ENCODE results near the gene FAM193B. TPM values are rescaled to one million over a fixed set of nuclear protein-coding genes. Genes with fewer than 3 reads are reported as not detected.

FAM193B gene
- total RNA-seq, 3 donors from 2014 or later (not counting 1 experiment from before 2014, with no cell fraction given): 203 to 235 (median 216) TPM

GRCh38 chr5:177498013-177498787, 56.2 kb downstream of the FAM193B start:
- peak; percentile 4 to 13 (median 8) for ATAC-seq
- no peaks in the 10 kb centered on the region for H3K9me3 ChIP-seq (ENCODE audit: control insufficient read depth, insufficient read depth, low read length)
- H3K27ac Mint-ChIP-seq: peak overlapping the region; percentile 47 to 56
- H3K36me3 Mint-ChIP-seq: no peaks in the 10 kb centered on the region
- H3K27me3 Mint-ChIP-seq (ENCODE audit: low read depth in 2 of 2): peaks cover 10 to 17% of the 10 kb centered on the region in 2 donors
- H3K9me3 Mint-ChIP-seq: no peaks in the 10 kb centered on the region
- intact Hi-C loops (cut with micrococcal nuclease): loop anchor here (10.0 kb wide), 1 partner anchor 383 kb away; no protein-coding TSS in a partner anchor
- H3K27me3 ChIP-seq (ENCODE audit: control insufficient read depth, insufficient read depth, low read length): peaks cover 5% of the 10 kb centered on the region
- DNase-seq: no peak
- H3K4me3 ChIP-seq (ENCODE audit: low read length): peak overlapping the region; percentile 47
- no peak overlapping the region for H3K27ac ChIP-seq (ENCODE audit: low read length)
- WGBS (ENCODE audit: insufficient coverage): 19% methylated on average over 48 of the region's 48 CpGs
- H3K36me3 ChIP-seq (ENCODE audit: control insufficient read depth, insufficient read depth, low read length): no peaks in the 10 kb centered on the region
- no peak for TF ChIP-seq CTCF (IDR thresholded peaks at IDR 0.05)
- H3K4me1 Mint-ChIP-seq: peaks cover 18 to 49% of the 10 kb centered on the region in 2 donors
- peaks cover 71% of the 10 kb centered on the region for H3K4me1 ChIP-seq (ENCODE audit: control insufficient read depth, insufficient read depth, low read length)
- H3K4me3 Mint-ChIP-seq: peak overlapping the region; percentile 82

DNA sequence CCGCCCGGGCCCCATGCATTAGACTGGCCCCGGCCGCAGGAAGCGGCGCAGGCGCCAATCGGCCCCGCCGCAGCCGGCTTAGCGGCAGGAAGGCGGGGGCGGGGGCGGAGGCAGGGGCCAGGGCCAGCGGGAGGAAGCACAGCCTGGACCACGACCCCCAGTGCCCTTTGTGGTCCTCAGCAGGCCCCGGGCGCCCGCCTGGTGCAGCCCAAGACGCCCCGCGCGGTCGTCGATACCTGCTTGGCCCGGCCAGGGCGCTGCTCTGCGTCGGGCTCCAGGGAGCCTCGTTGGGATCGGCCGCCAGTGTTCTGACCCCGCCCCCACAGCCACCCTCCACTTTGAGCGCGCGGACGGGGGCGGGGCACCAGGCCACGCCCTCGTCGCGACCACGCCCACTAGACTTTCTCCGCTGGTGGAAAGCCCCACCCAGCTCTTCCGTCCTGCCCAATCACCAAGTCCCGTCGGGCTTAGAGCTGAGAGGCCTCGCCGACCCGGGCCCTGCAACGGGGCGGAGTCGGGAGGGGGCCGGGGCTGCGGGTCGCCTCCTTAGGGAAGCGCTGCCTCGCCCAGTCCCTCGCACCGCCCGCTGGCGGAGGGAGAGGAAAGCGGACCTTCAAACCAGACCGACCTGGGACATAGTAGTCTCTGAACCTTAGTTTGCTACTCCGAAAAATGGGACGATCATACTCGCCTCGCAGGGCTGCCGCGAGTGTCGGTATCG, 56.9 kb downstream of the FAM193B start, which contains the start of gene PDLIM7:
Gene PDLIM7 (minus strand): TSS at position 313 of the 721 bp plus-strand sequence. CDS start 1,092 bp downstream, outside the sequence.
- Mint-ChIP-seq H3K36me3 (no peaks in the 10 kb centered on the region), H3K27me3 (ENCODE audit: low read depth in 2 of 2) (peaks cover 10 to 14% of the 10 kb centered on the region in 2 donors), H3K4me1 (peaks cover 18 to 55% of the 10 kb centered on the region in 2 donors), H3K27ac (peak within 1 kb of the TSS; percentile 47 to 56), H3K9me3 (no peaks in the 10 kb centered on the region), H3K4me3 (peak within 1 kb of the TSS; percentile 82)
- H3K9me3 ChIP-seq (ENCODE audit: control insufficient read depth, insufficient read depth, low read length): no peaks in the 10 kb centered on the region
- H3K36me3 ChIP-seq (ENCODE audit: control insufficient read depth, insufficient read depth, low read length): no peaks in the 10 kb centered on the region
- intact Hi-C loops (cut with micrococcal nuclease): loop anchor here (1.0 to 10.0 kb wide), 2 partner anchors 41 to 383 kb away; no protein-coding TSS in a partner anchor
- peak; percentile 88 to 94 (median 89) for ATAC-seq
- H3K27me3 ChIP-seq (ENCODE audit: control insufficient read depth, insufficient read depth, low read length): peaks cover 5% of the 10 kb centered on the region
- peak within 1 kb of the TSS; percentile 47 for H3K4me3 ChIP-seq (ENCODE audit: low read length)
- WGBS (ENCODE audit: insufficient coverage): under 1% methylated on average over 73 of the region's 73 CpGs
- peaks cover 72% of the 10 kb centered on the region for H3K4me1 ChIP-seq (ENCODE audit: control insufficient read depth, insufficient read depth, low read length)
- no peak for TF ChIP-seq CTCF (IDR thresholded peaks at IDR 0.05)
- peak; percentile 90 to 97 for DNase-seq
- no peak within 1 kb of the TSS for H3K27ac ChIP-seq (ENCODE audit: low read length)

- Histone ChIP-seq H3K4me1 (ENCODE audit: control insufficient read depth, insufficient read depth, low read length) (peaks cover 69% of the 10 kb centered on the region), H3K27me3 (ENCODE audit: control insufficient read depth, insufficient read depth, low read length) (peaks cover 5% of the 10 kb centered on the region), H3K9me3 (ENCODE audit: control insufficient read depth, insufficient read depth, low read length) (no peaks in the 10 kb centered on the region), H3K36me3 (ENCODE audit: control insufficient read depth, insufficient read depth, low read length) (no peaks in the 10 kb centered on the region), H3K27ac (ENCODE audit: low read length) (no peak overlapping the region), H3K4me3 (ENCODE audit: low read length) (peak overlapping the region; percentile 47)
- Mint-ChIP-seq H3K4me1 (peaks cover 18 to 55% of the 10 kb centered on the region in 2 donors), H3K36me3 (no peaks in the 10 kb centered on the region), H3K4me3 (peak overlapping the region; percentile 69), H3K27me3 (ENCODE audit: low read depth in 2 of 2) (peaks cover 10 to 14% of the 10 kb centered on the region in 2 donors), H3K9me3 (no peaks in the 10 kb centered on the region), H3K27ac (peak overlapping the region in 1 of 2 donors; percentile 47)
- intact Hi-C loops (cut with micrococcal nuclease): loop anchor here (1.0 to 10.0 kb wide), 2 partner anchors 41 to 382 kb away; no protein-coding TSS in a partner anchor
- ATAC-seq (no peak), DNase-seq (no peak)
- TF ChIP-seq CTCF (IDR thresholded peaks at IDR 0.05): no peak
- 19% methylated on average over 20 of the region's 29 CpGs for WGBS (ENCODE audit: insufficient coverage)
Observed at GRCh38 chr5:177496727-177497291, 57.6 kb downstream of the FAM193B start.

Data from natural killer cell (primary cell).